ENCODE data around the gene PLAA. TPM values are rescaled to one million over a fixed set of nuclear protein-coding genes. Genes with fewer than 3 reads are reported as not detected.

Gene PLAA
- polyA plus RNA-seq, 3 donors from 2014 or later, result 11.4 to 26.5 (median 24.2) TPM

Other genes starting within 250 kb of the PLAA start
- 10 to 100 TPM; 14.5 to 16.7 (median 16.7) TPM for gene CAAP1, start 54.4 kb downstream of the PLAA start, polyA plus RNA-seq
- 1 to 10 TPM; 4.3 to 9.7 (median 4.6) TPM for gene IFT74, start 9.2 kb upstream of the PLAA start, polyA plus RNA-seq
- gene LRRC19, start 58.4 kb upstream of the PLAA start, polyA plus RNA-seq, result under 1 TPM in 2 of 3 donors, not detected in 1; 0.12 to 0.34 TPM
- not detected for gene TEK, start 162.0 kb upstream of the PLAA start, polyA plus RNA-seq